NK-92 (cell line): ENCODE data around the gene FES.
"Not testable (repeated sequence)": the region's sequence is repeated elsewhere in the genome, so short reads cannot be mapped to it uniquely, and the experiment has no call there.

Source experiments
- DNase-seq: peaks from one replicate; lab custom pipeline; 2025; ENCODE audit not compliant: unreplicated experiment; lab: John Stamatoyannopoulos, UW

FES gene

DNA sequence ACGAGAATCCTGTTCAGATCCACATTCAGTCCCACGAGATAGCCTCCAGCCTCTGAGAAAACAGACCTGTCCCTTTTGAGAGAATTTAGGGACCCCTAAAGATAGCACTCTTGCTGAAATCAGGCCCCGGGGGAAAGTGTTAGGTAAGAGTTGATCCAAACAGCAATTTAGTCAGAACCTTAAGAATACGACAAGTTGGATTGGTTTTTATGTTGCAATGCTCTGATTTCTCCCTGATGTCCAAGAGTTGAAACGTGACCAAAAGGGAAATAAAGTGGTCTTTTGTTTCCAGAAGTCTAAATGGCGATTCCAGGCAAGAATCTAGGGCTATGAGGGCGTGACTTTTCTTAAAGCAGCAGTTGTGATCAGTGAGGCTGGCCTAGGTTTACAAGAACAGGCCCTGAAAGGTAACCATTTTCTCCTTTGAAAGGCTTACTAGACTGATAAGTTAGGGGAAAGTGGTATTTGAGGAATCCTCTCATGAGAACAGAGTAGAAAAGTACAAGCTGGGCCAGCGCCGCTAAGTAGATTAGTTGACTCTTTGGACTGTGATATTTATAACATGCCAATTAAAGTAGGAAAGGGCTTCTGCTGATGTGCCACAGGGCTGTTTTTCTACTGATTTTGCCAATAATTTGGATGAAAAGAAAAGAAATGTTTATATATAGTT, 23.7 kb downstream of the FES start:
- no peak for DNase-seq

DNA sequence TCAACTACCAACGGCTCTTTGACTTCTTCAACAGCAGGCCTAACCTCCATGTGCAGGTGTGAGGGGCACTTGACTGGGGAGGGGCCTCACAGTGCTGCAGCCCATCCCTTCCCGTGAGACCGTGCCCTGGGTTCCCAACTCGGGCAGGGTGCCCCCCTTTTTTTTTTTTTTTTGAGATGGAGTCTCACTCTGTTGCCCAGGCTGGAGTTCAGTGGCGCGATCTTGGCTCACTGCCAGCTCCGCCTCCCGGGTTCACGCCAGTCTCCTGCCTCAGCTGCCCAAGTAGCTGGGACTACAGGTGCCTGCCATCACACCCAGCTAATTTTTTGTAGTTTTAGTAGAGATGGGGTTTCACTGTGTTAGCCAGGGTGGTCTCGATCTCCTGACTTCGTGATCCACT, 25.1 kb downstream of the FES start:
- DNase-seq, result not testable (repeated sequence)

GRCh38 chr15:90909976-90910375, 25.7 kb downstream of the FES start:
- no peak for DNase-seq

DNA sequence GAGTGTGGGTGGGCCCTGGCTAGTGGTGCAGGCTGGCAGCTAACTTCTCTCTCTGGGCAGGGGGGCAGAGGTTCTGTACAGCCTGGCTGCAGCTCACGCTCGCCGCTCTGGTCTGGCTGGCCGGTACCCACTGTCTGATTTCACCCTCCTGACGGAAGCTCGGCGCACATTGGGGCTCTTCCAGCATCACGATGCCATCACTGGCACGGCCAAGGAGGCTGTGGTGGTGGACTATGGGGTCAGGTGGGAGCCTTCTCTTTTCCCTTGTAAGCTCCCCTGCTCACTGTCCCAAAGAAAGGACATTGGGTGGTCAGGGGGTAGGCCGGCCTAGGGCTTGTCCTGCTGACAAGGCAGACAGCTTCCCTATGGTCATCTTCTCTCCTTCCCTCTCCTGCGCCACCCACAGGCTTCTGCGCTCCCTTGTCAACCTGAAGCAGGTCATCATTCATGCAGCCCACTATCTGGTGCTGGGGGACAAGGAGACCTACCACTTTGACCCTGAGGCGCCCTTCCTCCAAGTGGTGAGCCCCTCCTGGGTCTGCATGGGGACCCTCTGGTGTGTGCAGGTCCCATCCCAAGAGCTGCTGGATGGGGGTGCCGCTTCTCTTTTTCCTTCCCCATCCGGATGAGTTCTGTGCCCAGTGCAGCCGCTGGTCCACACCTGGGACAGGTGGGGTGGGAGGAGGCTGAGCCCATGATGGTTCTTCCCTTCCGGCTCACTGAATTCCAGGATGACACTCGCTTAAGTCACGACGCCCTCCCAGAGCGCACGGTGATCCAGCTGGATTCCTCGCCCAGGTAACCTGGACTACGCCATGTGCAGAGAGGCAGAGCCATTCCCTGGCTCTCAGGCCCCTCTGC, 26.4 kb downstream of the FES start:
- no peak for DNase-seq

- no peak for DNase-seq
These were observed 27.0 kb downstream of the FES start for GRCh38 chr15:90911302-90911623.

DNA sequence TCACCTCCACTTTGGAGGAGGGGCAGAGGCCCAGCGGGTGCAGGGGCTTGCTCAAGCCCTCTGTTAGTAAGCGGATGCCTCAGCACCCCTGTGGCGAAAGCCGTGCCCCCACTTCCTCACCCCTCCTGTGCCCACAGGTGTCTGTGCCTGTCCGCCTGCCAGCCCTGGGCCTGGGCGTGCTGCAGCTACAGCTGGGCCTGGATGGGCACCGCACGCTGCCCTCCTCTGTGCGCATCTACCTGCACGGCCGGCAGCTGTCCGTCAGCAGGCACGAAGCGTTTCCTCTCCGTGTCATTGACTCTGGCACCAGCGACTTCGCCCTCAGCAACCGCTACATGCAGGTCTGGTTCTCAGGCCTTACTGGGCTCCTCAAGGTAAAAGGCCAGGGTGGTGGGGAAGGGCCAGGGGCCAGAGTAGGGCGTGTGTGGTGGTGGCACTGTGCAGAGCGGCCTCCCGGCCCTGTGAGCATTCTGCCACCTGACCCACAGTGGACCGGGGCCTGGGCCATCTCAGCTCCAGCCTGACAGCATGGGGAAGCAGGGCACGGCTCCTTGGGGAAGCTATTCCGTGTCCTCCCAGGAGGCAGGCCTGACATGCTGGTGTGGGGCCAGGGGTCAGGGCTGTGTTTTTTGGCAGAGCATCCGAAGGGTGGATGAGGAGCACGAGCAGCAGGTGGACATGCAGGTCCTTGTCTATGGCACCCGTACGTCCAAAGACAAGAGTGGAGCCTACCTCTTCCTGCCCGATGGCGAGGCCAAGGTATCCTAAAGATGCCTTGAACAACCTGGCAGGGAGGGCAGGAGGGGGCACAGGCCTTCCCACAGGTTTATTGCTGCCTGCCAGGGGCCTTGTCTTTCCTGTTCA, 27.8 kb downstream of the FES start:
- no peak for DNase-seq

GRCh38 chr15:90912770-90913075, 28.4 kb downstream of the FES start:
- DNase-seq, result no peak

DNA sequence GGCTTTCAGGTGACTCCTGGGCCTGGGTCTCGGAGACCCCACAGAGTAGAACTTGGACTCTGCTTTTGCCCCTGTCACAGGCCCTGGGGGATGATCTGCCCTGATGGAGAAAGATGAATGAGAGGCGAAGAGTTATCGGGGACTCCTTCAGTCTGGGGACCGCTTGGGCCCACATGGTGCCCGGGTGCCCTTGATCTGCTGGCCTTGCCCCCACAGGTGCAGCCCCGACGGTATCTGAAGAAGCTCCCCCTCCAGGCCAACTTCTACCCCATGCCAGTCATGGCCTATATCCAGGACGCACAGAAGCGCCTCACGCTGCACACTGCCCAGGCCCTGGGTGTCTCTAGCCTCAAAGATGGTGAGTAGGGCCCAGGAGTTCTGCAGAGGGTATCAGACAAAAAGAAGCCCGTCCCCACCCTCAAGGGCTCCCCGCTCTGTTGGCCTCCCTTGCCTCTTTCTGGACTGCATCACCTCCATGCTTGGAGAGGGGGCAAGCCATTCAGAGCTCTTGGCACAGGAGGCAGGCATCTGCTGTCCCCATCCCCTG, 29.2 kb downstream of the FES start:
- no peak for DNase-seq

DNA sequence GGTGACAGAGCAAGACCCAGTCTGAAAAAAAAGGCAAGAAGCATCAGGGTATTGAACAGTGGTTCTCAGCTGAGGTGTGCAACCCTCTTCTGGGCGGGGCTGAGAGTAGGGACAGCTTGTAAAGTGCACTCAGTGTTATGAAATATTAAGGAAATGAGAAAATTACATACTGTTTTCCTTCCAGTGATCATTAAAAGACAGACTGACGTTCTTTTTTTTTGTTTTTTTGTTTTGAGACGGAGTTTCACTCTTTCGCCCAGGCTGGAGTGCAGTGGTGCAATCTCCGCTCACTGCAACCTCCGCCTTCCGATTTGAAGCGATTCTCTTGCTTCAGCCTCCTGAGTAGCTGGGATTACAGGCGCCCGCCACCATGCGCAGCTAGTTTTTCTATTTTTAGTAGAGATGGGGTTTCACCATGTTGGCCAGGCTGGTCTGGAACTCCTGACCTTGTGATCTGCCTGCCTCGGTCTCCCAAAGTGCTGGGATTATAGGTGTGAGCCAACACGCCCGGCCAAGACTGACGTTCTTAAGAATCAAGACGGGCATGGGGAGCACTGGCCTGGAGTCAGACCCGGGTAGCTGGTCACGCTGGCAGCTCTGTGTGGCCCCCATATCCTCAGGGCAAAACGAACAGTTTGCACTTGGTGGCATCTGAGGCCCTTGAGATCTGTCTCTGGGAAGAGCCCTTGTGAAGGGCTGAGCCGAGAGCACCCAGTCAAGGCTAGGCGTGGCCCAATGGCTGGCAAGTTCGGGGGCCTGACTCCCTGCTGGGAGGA, 30.2 kb downstream of the FES start:
- no peak for DNase-seq

- no peak for DNase-seq
These were observed 31.0 kb downstream of the FES start for GRCh38 chr15:90915216-90915807.

- DNase-seq, result no peak
These were observed 31.6 kb downstream of the FES start for GRCh38 chr15:90915808-90916440.

DNA sequence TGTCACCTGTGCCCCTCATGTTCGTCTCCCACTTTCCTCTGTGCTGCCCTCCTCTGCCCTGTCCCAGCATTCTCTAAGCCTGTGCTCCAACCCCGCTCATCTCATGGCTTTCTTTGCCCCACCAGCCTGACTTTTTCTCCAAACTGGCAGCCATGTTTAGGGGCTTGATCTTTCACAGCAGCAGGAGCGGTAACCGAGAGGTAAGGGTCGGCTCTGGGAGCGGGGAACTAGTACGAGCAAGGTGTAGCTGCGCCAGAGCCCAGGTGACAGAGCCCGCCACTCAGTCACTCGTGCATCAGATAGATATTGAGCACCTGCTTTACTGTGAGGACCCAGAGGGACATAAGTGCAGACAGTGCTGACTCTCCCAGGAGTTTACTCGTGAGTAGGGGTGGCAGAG, 32.2 kb downstream of the FES start:
- no peak for DNase-seq

GRCh38 chr15:90917569-90917968, 33.3 kb downstream of the FES start:
- no peak for DNase-seq

GRCh38 chr15:90918034-90918788, 33.9 kb downstream of the FES start:
- DNase-seq, result no peak

DNA sequence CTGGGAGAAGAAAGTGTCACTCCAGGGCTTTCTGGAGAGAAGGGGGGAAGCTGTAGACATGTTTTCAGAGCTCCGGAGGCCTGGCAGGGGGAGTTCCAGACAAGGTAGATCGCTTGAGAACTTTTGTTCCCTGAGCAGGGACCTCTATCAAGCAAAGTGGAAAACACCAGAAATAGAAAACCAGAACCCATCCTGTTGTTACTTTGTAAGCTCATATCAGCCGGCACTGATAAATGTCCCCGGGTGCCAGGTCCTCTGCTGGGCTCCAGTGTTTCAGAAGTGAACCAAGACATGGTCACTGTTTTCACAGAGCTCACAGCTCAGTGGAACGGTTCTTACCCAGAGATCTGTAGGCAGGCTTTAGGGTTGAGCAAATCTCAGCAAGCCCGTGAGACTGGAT, 34.5 kb downstream of the FES start:
- no peak for DNase-seq

GRCh38 chr15:90921887-90922286, 37.6 kb downstream of the FES start:
- no peak for DNase-seq

- DNase-seq, result not testable (repeated sequence)
These were observed 38.5 kb downstream of the FES start for GRCh38 chr15:90922712-90923322.

GRCh38 chr15:90924375-90924774, 40.1 kb downstream of the FES start:
- no peak for DNase-seq

DNA sequence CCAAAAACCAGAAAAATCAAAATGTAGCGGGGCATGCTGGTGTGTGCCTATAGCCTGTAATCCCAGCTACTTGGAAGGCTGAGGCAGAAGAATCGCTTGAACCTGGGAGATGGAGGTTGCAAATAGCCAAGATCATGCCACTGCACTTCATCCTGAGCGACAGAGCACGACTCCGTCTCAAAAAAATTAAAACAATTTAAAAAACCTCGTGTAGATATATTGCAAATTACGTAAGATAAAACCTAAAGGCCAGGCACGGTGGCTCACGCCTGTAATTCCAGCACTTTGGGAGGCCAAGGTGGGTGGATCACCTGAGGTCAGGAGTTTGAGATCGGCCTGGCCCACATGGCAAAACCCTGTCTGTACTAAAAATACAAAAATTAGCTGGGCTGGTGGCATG, 42.5 kb downstream of the FES start:
- not testable (repeated sequence) for DNase-seq
